MM.1S (cell line): ENCODE measurements around the gene CCL25.

Source experiments
- CTCF ChIP-seq: fragments of 300-600 bp; sonication (generic); IDR thresholded peaks from 2 replicates; pipeline ENCODE4 v1.5.1; 2016; ENCODE audit warnings: antibody characterized with exemption, low read length, mixed read lengths
- EZH2 ChIP-seq: fragments of 300-600 bp; sonication (generic); optimal IDR thresholded peaks from 2 replicates; pipeline ENCODE3; 2017; ENCODE audit warnings: low read depth, mild to moderate bottlenecking, antibody characterized with exemption, low read length, mixed read lengths
- EZH2phosphoT487 ChIP-seq: fragments of 300-600 bp; sonication (generic); IDR thresholded peaks from 2 replicates; pipeline ENCODE4 v1.6.1; 2018; ENCODE audit warnings: antibody characterized with exemption, low read length

- TF ChIP-seq EZH2phosphoT487: no peak
- no peak for TF ChIP-seq CTCF
- no peak for TF ChIP-seq EZH2
Observed at GRCh38 chr19:8022275-8022674, 30.3 kb upstream of the CCL25 start.
